ENCODE data around the gene MCIDAS. TPM values are rescaled to one million over a fixed set of nuclear protein-coding genes. Genes with fewer than 3 reads are reported as not detected.

The MCIDAS gene
- total and polyA plus RNA-seq, 10 of the 15 experiments (the other 5 are each of a cell fraction or from before 2014, with no cell fraction given), result not detected

- in situ Hi-C loops (cut with MboI), result no loop called here
- RAD21 ChIA-PET (ENCODE audit: unreplicated experiment), result interaction anchor here (1.5 kb wide), 1 partner anchor 505 kb away, joined by 3 read pairs; no protein-coding TSS in a partner anchor
- FAIRE-seq (no peak), ATAC-seq (no peak), DNase-seq (ENCODE audit: low read depth, low spot score) (no peak)
- Histone ChIP-seq H4K20me1 (ENCODE audit: control insufficient read depth, insufficient read depth) (no peaks in the 10 kb centered on the region), H2AFZ (ENCODE audit: control insufficient read depth, low read depth, low read length) (no peak overlapping the region), H3K4me3 (no peak overlapping the region), H3K9me3 (replicated peaks; ENCODE audit: control insufficient read depth, insufficient read depth, low read length) (no peaks in the 10 kb centered on the region), H3K27ac (ENCODE audit: control insufficient read depth, insufficient read depth) (no peak overlapping the region), H3K79me2 (ENCODE audit: control insufficient read depth, insufficient read depth, low read length) (no peaks in the 10 kb centered on the region), H3K36me3 (ENCODE audit: control insufficient read depth in 2 of 2, insufficient read depth in 2 of 2, low read length in 1 of 2) (no peaks in the 10 kb centered on the region), H3K9ac (ENCODE audit: control insufficient read depth, insufficient read depth, low read length) (no peak overlapping the region), H3K4me1 (ENCODE audit: control insufficient read depth, insufficient read depth, low read length) (no peaks in the 10 kb centered on the region), H3K27me3 (replicated peaks in 1 of 2; ENCODE audit: control insufficient read depth in 2 of 2, insufficient read depth in 2 of 2, low read length in 1 of 2) (peaks cover 0 to 2% of the 10 kb centered on the region in 2 experiments; a peak in 1 of 4 replicates), H3K4me2 (ENCODE audit: control insufficient read depth, insufficient read depth) (no peak overlapping the region)
- CTCF ChIA-PET, result interaction anchor here (0.6 to 1.0 kb wide), 3 partner anchors 15 to 1153 kb away, joined by 3 read pairs; no protein-coding TSS in a partner anchor
- intact Hi-C loops (cut with micrococcal nuclease; ENCODE audit: unreplicated experiment), result no loop called here
- TF ChIP-seq RELB (IDR thresholded peaks at IDR 0.05; ENCODE audit: low read depth) (no peak), CREB1 (IDR thresholded peaks at IDR 0.05; ENCODE audit: low read depth) (no peak), CHD2 (IDR thresholded peaks at IDR 0.05; ENCODE audit: borderline replicate concordance, low read depth, low read length) (no peak), POU2F2 (IDR thresholded peaks at IDR 0.05; ENCODE audit: borderline replicate concordance, low read depth, low read length) (no peak), FOS (IDR thresholded peaks at IDR 0.05; ENCODE audit: borderline replicate concordance, extremely low read depth, insufficient read length) (no peak), TARDBP (IDR thresholded peaks at IDR 0.05; ENCODE audit: borderline replicate concordance) (no peak), RELA (IDR thresholded peaks at IDR 0.05; ENCODE audit: borderline replicate concordance, partially characterized antibody) (no peak), NR2C2 (IDR thresholded peaks at IDR 0.05; ENCODE audit: borderline replicate concordance, control insufficient read depth, insufficient read length, low read depth) (no peak)
- TF ChIP-seq, protein P1, sequence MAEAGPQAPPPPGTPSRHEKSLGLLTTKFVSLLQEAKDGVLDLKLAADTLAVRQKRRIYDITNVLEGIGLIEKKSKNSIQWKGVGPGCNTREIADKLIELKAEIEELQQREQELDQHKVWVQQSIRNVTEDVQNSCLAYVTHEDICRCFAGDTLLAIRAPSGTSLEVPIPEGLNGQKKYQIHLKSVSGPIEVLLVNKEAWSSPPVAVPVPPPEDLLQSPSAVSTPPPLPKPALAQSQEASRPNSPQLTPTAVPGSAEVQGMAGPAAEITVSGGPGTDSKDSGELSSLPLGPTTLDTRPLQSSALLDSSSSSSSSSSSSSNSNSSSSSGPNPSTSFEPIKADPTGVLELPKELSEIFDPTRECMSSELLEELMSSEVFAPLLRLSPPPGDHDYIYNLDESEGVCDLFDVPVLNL (IDR thresholded peaks at IDR 0.05; ENCODE audit: low read depth, low read length), result no peak
- TF ChIP-seq, protein P2, sequence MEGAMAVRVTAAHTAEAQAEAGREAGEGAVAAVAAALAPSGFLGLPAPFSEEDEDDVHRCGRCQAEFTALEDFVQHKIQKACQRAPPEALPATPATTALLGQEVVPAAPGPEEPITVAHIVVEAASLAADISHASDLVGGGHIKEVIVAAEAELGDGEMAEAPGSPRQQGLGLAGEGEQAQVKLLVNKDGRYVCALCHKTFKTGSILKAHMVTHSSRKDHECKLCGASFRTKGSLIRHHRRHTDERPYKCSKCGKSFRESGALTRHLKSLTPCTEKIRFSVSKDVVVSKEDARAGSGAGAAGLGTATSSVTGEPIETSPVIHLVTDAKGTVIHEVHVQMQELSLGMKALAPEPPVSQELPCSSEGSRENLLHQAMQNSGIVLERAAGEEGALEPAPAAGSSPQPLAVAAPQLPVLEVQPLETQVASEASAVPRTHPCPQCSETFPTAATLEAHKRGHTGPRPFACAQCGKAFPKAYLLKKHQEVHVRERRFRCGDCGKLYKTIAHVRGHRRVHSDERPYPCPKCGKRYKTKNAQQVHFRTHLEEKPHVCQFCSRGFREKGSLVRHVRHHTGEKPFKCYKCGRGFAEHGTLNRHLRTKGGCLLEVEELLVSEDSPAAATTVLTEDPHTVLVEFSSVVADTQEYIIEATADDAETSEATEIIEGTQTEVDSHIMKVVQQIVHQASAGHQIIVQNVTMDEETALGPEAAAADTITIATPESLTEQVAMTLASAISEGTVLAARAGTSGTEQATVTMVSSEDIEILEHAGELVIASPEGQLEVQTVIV (IDR thresholded peaks at IDR 0.05; ENCODE audit: borderline replicate concordance, partially characterized antibody), result no peak
- 0% methylated on average over 4 of the region's 4 CpGs for WGBS (ENCODE audit: insufficient coverage, insufficient replicate concordance, low lambda C conversion rate, missing lambda C conversion rate)
- POLR2A ChIA-PET, result interaction anchor here (0.5 kb wide), 1 partner anchor 35 kb away, joined by 5 read pairs; no protein-coding TSS in a partner anchor
- BruUV-seq (replicated peaks), result no TSS peak
- SMC1A ChIA-PET (ENCODE audit: uncharacterized antibody, unreplicated experiment), result no interaction called here
Measured at GRCh38 chr5:55187370-55187769, 39.7 kb downstream of the MCIDAS start.
